HFF-Myc (cell line): Measurements from ENCODE around the gene ATOSB.

Experiments used
- DNase-seq: peaks from one replicate; pipeline ENCODE4 v3.0.0-alpha.2; 2011; ENCODE audit warnings: low read depth; ENCODE audit errors: extremely low read depth
- H3K4me3 ChIP-seq: replicated peaks from 2 replicates; pipeline ENCODE4 v1.5.1; 2011; ENCODE audit warnings: low read depth, mild to moderate bottlenecking, control low read depth, low read length
- TF ChIP-seq, protein P1 (sequence below): IDR thresholded peaks from 2 replicates; pipeline ENCODE4 v1.5.1; 2012; ENCODE audit warnings: mild to moderate bottlenecking, low read depth, low read length, control low read depth; ENCODE audit errors: missing control alignments

The ATOSB gene

DNA sequence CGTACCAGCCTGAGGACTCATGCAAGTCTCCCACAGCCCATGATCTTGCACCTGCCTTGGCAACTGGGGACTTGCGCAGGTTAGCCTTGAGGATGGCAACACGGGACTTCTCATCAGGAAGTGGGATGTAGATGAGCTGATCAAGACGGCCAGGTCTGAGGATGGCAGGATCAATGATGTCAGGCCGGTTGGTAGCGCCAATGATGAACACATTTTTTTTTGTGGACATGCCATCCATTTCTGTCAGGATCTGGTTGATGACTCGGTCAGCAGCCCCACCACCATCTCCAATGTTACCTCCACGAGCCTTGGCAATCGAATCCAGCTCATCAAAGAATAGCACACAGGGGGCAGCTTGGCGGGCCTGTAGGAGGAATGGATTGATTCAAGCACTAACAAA is 56.2 kb downstream of the ATOSB start:
- DNase-seq: no peak
- H3K4me3 ChIP-seq: no peak overlapping the region
- TF ChIP-seq, protein P1, sequence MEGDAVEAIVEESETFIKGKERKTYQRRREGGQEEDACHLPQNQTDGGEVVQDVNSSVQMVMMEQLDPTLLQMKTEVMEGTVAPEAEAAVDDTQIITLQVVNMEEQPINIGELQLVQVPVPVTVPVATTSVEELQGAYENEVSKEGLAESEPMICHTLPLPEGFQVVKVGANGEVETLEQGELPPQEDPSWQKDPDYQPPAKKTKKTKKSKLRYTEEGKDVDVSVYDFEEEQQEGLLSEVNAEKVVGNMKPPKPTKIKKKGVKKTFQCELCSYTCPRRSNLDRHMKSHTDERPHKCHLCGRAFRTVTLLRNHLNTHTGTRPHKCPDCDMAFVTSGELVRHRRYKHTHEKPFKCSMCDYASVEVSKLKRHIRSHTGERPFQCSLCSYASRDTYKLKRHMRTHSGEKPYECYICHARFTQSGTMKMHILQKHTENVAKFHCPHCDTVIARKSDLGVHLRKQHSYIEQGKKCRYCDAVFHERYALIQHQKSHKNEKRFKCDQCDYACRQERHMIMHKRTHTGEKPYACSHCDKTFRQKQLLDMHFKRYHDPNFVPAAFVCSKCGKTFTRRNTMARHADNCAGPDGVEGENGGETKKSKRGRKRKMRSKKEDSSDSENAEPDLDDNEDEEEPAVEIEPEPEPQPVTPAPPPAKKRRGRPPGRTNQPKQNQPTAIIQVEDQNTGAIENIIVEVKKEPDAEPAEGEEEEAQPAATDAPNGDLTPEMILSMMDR: no peak

DNA sequence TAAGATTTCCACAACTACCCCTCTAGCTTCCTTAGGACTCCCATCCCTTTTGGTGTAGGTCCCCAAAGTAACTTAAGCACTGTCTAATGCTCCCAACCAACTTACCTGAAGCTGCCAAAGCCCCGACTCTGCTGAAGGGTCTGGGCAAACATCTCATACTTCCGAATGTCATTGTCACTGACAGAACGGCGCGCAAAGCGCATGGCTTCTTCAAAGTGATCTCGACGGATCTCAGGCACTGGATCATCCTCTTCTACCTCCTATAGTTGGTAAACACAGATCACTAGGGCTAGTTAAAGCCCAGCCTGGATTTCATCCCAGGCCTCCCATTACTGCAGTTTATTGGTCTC is 58.4 kb downstream of the ATOSB start:
- no peak for DNase-seq
- H3K4me3 ChIP-seq: no peak overlapping the region
- TF ChIP-seq, protein P1: no peak

DNA sequence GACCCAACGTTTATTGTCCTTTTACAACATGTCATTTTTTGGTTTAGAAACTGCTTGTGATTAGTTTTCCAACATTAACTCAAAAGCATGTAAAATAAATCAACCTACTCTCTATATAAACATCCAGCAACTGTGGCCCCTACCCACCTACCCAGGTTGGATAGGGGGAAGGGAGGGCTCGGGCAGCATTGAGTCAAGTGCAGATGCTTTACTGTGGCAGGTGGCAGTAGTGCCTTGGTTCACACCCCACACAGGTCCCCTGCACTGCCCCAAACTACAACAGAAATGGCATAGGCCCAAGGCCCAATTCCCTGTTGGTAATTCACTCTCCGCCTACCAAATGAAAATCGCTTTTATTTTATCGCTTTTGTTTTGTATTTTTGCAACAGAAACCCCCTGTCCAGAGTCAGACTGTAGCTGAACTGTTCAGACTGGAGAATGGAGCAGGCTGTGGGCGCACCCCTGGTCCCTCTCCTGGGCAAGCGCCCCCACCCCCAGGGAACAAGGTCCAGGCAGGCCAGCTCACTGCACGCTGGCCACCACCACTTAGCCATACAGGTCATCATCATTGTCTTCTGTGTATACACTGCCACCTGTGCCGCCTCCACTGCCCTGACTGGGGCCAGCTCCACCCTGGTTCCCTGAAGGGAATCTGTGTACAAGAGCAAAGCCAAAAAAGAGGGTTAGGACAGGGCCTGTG is 58.9 kb downstream of the ATOSB start:
- DNase-seq: no peak
- H3K4me3 ChIP-seq: no peak overlapping the region
- TF ChIP-seq, protein P1: no peak

DNA sequence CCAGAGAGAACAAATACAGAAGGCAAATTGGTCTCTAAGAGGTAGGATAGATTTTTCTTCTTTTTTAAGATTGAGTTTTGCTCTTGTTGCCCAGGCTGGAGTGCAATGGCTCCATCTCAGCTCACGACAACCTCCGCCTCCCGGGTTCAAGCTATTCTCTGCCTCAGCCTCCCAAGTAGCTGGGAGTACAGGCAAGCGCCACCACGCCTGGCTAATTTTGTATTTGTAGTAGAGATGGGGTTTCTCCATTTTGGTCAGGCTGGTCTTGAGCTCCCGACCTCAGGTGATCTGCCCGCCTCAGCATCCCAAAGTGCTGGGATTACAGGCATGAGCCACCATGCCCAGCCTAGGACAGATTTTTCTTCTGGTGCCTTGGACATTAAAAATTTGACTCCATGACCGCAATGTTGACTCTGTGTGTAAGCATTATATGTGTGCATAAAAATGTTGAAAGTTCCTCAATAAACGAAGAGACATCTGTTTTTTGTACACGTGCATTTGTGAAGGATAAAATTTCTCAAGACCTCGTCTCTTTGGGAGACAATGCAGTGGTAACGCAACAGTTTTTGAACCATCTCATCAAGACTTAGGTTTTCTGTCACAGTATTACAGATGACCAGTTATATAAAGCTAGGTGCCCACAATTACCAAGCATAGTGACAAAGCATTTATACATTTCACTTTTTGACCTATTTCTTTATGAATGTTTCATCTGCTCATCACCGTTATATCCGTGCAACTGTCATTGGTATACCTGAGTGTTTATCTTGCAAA is 60.6 kb downstream of the ATOSB start:
- TF ChIP-seq, protein P1: no peak

DNA sequence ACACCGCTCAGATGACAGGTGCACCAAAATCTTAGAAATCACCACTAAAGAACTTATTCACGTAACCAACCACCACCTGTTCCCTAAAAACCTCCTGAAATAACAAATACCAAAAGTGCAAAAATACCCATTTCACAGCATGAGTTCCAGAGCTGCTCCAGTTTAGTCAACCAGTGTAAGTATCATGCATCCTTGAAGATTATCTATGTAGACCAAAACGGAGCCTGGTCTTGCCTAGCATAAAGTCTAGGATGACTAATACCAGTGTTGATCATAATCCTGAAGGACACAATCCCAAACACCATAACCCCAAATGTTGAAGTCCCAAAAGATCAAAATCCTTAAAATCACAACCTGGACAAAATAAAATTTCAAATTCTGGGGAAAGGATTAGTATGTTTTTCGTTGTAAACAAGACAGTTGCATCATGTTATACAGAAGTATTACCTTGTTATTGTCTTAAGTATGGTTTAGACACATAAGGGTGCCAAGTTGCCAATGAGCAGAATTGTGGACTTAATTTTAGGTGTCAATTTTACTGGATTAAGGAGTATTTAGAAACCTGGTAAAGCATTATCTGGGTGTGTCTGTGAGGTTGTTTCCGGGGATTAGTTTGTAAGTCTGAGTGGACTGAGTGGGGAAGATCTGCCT is 61.4 kb downstream of the ATOSB start:
- TF ChIP-seq, protein P1: no peak
- no peak for DNase-seq
- H3K4me3 ChIP-seq: no peak overlapping the region

More for the DNA sequence above, 60.6 kb downstream of the ATOSB start:
- no peak for DNase-seq
- no peak overlapping the region for H3K4me3 ChIP-seq
